ENCODE data around the gene SET. TPM values are rescaled to one million over a fixed set of nuclear protein-coding genes. Genes with fewer than 3 reads are reported as not detected.
A peak's percentile ranks its signal among the peaks of the same experiment; 100 is the strongest.

The SET gene
- total RNA-seq, 1 experiment from 2014 or later = 738 TPM

- Histone ChIP-seq H3K4me2 (no peak overlapping the region), H3K27ac (no peak overlapping the region), H3F3A (ENCODE audit: insufficient read depth, low read depth) (peaks cover 14% of the 10 kb centered on the region; the same call in 1 of the 2 replicates), H3K9me3 (ENCODE audit: insufficient read depth, low read depth) (no peaks in the 10 kb centered on the region), H3K9me2 (ENCODE audit: insufficient read depth) (no peaks in the 10 kb centered on the region), H4K20me1 (ENCODE audit: insufficient read depth) (no peaks in the 10 kb centered on the region; the same call in 1 of the 2 replicates), H2AFZ (no peak overlapping the region), H3K4me3 (no peak overlapping the region), H3K36me3 (ENCODE audit: low read depth) (no peaks in the 10 kb centered on the region), H3K27me3 (ENCODE audit: insufficient read depth, low read depth) (no peaks in the 10 kb centered on the region), H3K4me1 (replicated peaks; ENCODE audit: insufficient read depth) (no peaks in the 10 kb centered on the region), H3K79me2 (ENCODE audit: low read depth) (no peaks in the 10 kb centered on the region)
- TF ChIP-seq CTCF (conservative IDR thresholded peaks at IDR 0.05) (no peak), EZH2 (IDR thresholded peaks at IDR 0.05; ENCODE audit: low read depth) (no peak)
- intact Hi-C loops (cut with micrococcal nuclease; ENCODE audit: unreplicated experiment) = loop anchor here (5.0 kb wide), 1 partner anchor 195 kb away; no protein-coding TSS in a partner anchor
- DNase-seq = no peak
- BruUV-seq (replicated peaks) = TSS peak; percentile 9
- POLR2A ChIA-PET (ENCODE audit: unreplicated experiment) = interaction anchor here (0.6 kb wide), 1 partner anchor 861 kb away, joined by 5 read pairs; no protein-coding TSS in a partner anchor
- CTCF ChIA-PET = interaction anchor here (0.6 to 1.0 kb wide), 2 partner anchors 8 to 42 kb away, joined by 4 to 13 read pairs; partner anchors contain the start of gene ZDHHC12
Measured at GRCh38 chr9:128732576-128732975, 43.6 kb downstream of the SET start.

GRCh38 chr9:128733256-128733655 lies 44.2 kb downstream of the SET start:
- Histone ChIP-seq H2AFZ (no peak overlapping the region), H3K27ac (no peak overlapping the region), H3K4me2 (no peak overlapping the region), H3K4me3 (no peak overlapping the region), H3K27me3 (ENCODE audit: insufficient read depth, low read depth) (no peaks in the 10 kb centered on the region), H3K4me1 (replicated peaks; ENCODE audit: insufficient read depth) (no peaks in the 10 kb centered on the region), H4K20me1 (ENCODE audit: insufficient read depth) (no peaks in the 10 kb centered on the region; the same call in 1 of the 2 replicates), H3K79me2 (ENCODE audit: low read depth) (no peaks in the 10 kb centered on the region), H3K36me3 (ENCODE audit: low read depth) (no peaks in the 10 kb centered on the region), H3K9me2 (ENCODE audit: insufficient read depth) (no peaks in the 10 kb centered on the region), H3F3A (ENCODE audit: insufficient read depth, low read depth) (peaks cover 14% of the 10 kb centered on the region; the same call in 1 of the 2 replicates), H3K9me3 (ENCODE audit: insufficient read depth, low read depth) (no peaks in the 10 kb centered on the region)
- peak in 1 of 2 experiments; percentile 64 for DNase-seq
- ChIA-PET CTCF (interaction anchor here (0.6 to 1.0 kb wide), 3 partner anchors 9 to 42 kb away, joined by 4 to 13 read pairs (median 13); partner anchors contain the start of gene ZDHHC12), POLR2A (ENCODE audit: unreplicated experiment) (interaction anchor here (0.6 kb wide), 2 partner anchors 36 to 457 kb away, joined by 3 read pairs; partner anchors contain the start of gene SWI5)
- no TSS peak for BruUV-seq (replicated peaks)
- TF ChIP-seq CTCF (conservative IDR thresholded peaks at IDR 0.05) = peak; percentile 70
- TF ChIP-seq EZH2 (IDR thresholded peaks at IDR 0.05; ENCODE audit: low read depth) = no peak
- intact Hi-C loops (cut with micrococcal nuclease; ENCODE audit: unreplicated experiment) = loop anchor here (5.0 kb wide), 1 partner anchor 194 kb away; no protein-coding TSS in a partner anchor

- Histone ChIP-seq H3K9me3 (ENCODE audit: insufficient read depth, low read depth) (no peaks in the 10 kb centered on the region), H3K27me3 (ENCODE audit: insufficient read depth, low read depth) (no peaks in the 10 kb centered on the region), H3K79me2 (ENCODE audit: low read depth) (no peaks in the 10 kb centered on the region), H3F3A (ENCODE audit: insufficient read depth, low read depth) (peaks cover 19% of the 10 kb centered on the region; the same call in 1 of the 2 replicates), H3K27ac (no peak overlapping the region), H2AFZ (no peak overlapping the region), H4K20me1 (ENCODE audit: insufficient read depth) (no peaks in the 10 kb centered on the region; the same call in 1 of the 2 replicates), H3K4me3 (no peak overlapping the region), H3K36me3 (ENCODE audit: low read depth) (no peaks in the 10 kb centered on the region), H3K9me2 (ENCODE audit: insufficient read depth) (no peaks in the 10 kb centered on the region), H3K4me1 (replicated peaks; ENCODE audit: insufficient read depth) (no peaks in the 10 kb centered on the region), H3K4me2 (no peak overlapping the region)
- no TSS peak for BruUV-seq (replicated peaks)
- TF ChIP-seq CTCF (conservative IDR thresholded peaks at IDR 0.05) = no peak
- no peak for TF ChIP-seq EZH2 (IDR thresholded peaks at IDR 0.05; ENCODE audit: low read depth)
- intact Hi-C loops (cut with micrococcal nuclease; ENCODE audit: unreplicated experiment) = no loop called here
- POLR2A ChIA-PET (ENCODE audit: unreplicated experiment) = interaction anchor here (0.6 kb wide), 1 partner anchor 55 kb away, joined by 3 read pairs; no protein-coding TSS in a partner anchor
- CTCF ChIA-PET = interaction anchor here (0.5 kb wide), 1 partner anchor 26 kb away, joined by 3 read pairs; no protein-coding TSS in a partner anchor
- no peak for DNase-seq
Measured at GRCh38 chr9:128735373-128735772, 46.4 kb downstream of the SET start.

Measured in PC-9 (cell line).